CD14-positive monocyte (primary cell): Measurements from ENCODE around the gene ATL1. TPM values are rescaled to one million over a fixed set of nuclear protein-coding genes. Genes with fewer than 3 reads are reported as not detected.

ENCODE experiments used
- DNase-seq, 3 donors: peaks; one replicate each; pipeline ENCODE4 v3.0.0-alpha.2; 2011 to 2022
- H2AFZ ChIP-seq: 2 replicates; pipeline ENCODE4 v1.6.0; 2012; ENCODE audit warnings: mild to moderate bottlenecking, low read depth, low read length, inconsistent platforms; ENCODE audit not compliant: insufficient read depth, poor library complexity, severe bottlenecking
- H3K27ac ChIP-seq, 2 donors: 1 replicate in 1 of 2; 2 replicates in 1 of 2; pipeline ENCODE4 v1.5.1; 2012 to 2013; ENCODE audit warnings: low read length in 2 of 2, control low read depth in 1 of 2, inconsistent platforms in 1 of 2, low read depth in 1 of 2, mild to moderate bottlenecking in 1 of 2
- H3K27me3 ChIP-seq, 2 donors: one replicate each; pipeline versions ENCODE4 v1.6.0 to v1.6.1; 2011 to 2013; ENCODE audit warnings: low read length in 2 of 2; ENCODE audit not compliant: control insufficient read depth in 2 of 2, insufficient read depth in 2 of 2
- H3K36me3 ChIP-seq, 2 donors: replicated peaks in 1 of 2; 1 replicate in 1 of 2; 2 replicates in 1 of 2; pipeline versions ENCODE4 v1.5.1 to v1.6.1; 2012 to 2013; ENCODE audit warnings: low read length in 2 of 2, control low read depth in 1 of 2, inconsistent platforms in 1 of 2, mild to moderate bottlenecking in 1 of 2; ENCODE audit not compliant: insufficient read depth in 2 of 2, control insufficient read depth in 1 of 2
- H3K4me1 ChIP-seq, 2 donors: 1 replicate in 1 of 2; 2 replicates in 1 of 2; pipeline versions ENCODE4 v1.5.1 to v1.6.1; 2012 to 2013; ENCODE audit warnings: low read length in 2 of 2, control low read depth in 1 of 2, inconsistent platforms in 1 of 2, mild to moderate bottlenecking in 1 of 2, moderate library complexity in 1 of 2; ENCODE audit not compliant: insufficient read depth in 2 of 2, control insufficient read depth in 1 of 2
- H3K4me2 ChIP-seq: replicated peaks from 2 replicates; pipeline ENCODE3; 2012; ENCODE audit warnings: low read length, moderate library complexity, mild to moderate bottlenecking; ENCODE audit not compliant: poor library complexity, severe bottlenecking; ENCODE audit errors: extremely low read depth
- H3K4me3 ChIP-seq, 3 experiments: fragments of 200-600 bp in 1 of 3; sonication (generic) in 1 of 3; replicated peaks in 1 of 3; 1 replicate in 2 of 3; 2 replicates in 1 of 3; pipeline ENCODE4 v1.5.1; 2011 to 2013; ENCODE audit warnings: low read length in 3 of 3, mild to moderate bottlenecking in 3 of 3, control low read depth in 2 of 3, low read depth in 2 of 3, inconsistent platforms in 1 of 3, moderate library complexity in 1 of 3
- H3K79me2 ChIP-seq: 2 replicates; pipeline ENCODE4 v1.6.0; 2012; ENCODE audit warnings: mild to moderate bottlenecking, control low read depth, inconsistent platforms, low read length, moderate library complexity; ENCODE audit not compliant: insufficient read depth
- H3K9ac ChIP-seq: 2 replicates; pipeline ENCODE4 v1.6.0; 2017; ENCODE audit warnings: low read length, mild to moderate bottlenecking; ENCODE audit not compliant: insufficient read depth, poor library complexity, severe bottlenecking
- H3K9me3 ChIP-seq, 2 donors: replicated peaks in 1 of 2; 1 replicate in 1 of 2; 2 replicates in 1 of 2; pipeline versions ENCODE4 v1.5.1 to v1.6.1; 2012 to 2013; ENCODE audit warnings: low read length in 2 of 2, control low read depth in 1 of 2; ENCODE audit not compliant: control insufficient read depth in 1 of 2, insufficient read depth in 1 of 2
- H4K20me1 ChIP-seq: 2 replicates; pipeline ENCODE4 v1.6.0; 2012; ENCODE audit warnings: mild to moderate bottlenecking, low read length, control low read depth, moderate library complexity; ENCODE audit not compliant: insufficient read depth
- H3K27ac Mint-ChIP-seq, 7 donors: one replicate each; pipeline ENCODE4 v1.8.0; 2020; ENCODE audit warnings: mild to moderate bottlenecking in 7 of 7, mixed read lengths in 7 of 7, moderate library complexity in 6 of 7, inconsistent platforms in 2 of 7
- H3K27me3 Mint-ChIP-seq, 3 donors: one replicate each; pipeline ENCODE4 v1.8.0; 2021 to 2022; ENCODE audit warnings: low read depth in 3 of 3, mild to moderate bottlenecking in 3 of 3, mixed read lengths in 3 of 3, moderate library complexity in 3 of 3, inconsistent platforms in 1 of 3
- H3K36me3 Mint-ChIP-seq, 2 donors: one replicate each; pipeline ENCODE4 v1.8.0; 2020; ENCODE audit warnings: mixed read lengths in 2 of 2, inconsistent platforms in 1 of 2, mild to moderate bottlenecking in 1 of 2
- H3K4me1 Mint-ChIP-seq: one replicate; pipeline ENCODE4 v1.8.0; 2020; ENCODE audit warnings: mild to moderate bottlenecking, mixed read lengths
- H3K4me3 Mint-ChIP-seq, 2 donors: one replicate each; pipeline ENCODE4 v1.8.0; 2020; ENCODE audit warnings: mild to moderate bottlenecking in 2 of 2, mixed read lengths in 2 of 2, moderate library complexity in 1 of 2
- H3K9me3 Mint-ChIP-seq, 7 donors: one replicate each; pipeline ENCODE4 v1.8.0; 2020 to 2022; ENCODE audit warnings: mixed read lengths in 7 of 7, mild to moderate bottlenecking in 6 of 7, moderate library complexity in 6 of 7, inconsistent platforms in 2 of 7
- CTCF ChIP-seq: fragments of 200-600 bp; IDR thresholded peaks from one replicate; pipeline ENCODE4 v1.8.0; 2022; ENCODE audit warnings: antibody characterized with exemption, mild to moderate bottlenecking
- WGBS: methylation state at CpG from one replicate; pipeline ENCODE4 v1.1.5; 2013; ENCODE audit warnings: missing lambda C conversion rate; ENCODE audit not compliant: insufficient coverage; 5-methylcytosine and 5-hydroxymethylcytosine counted together
- intact Hi-C, 2 donors: fragments of 100-400 bp; cut with micrococcal nuclease; formaldehyde crosslinking; loops; one replicate each; pipeline versions ENCODE4 v1.15.0 to v1.15.1; 2023
- polyA plus RNA-seq, 3 donors: library from polyadenylated mRNA; depleted of rRNA in 1 of 3; unstranded in 2 of 3; stranded (reverse) in 1 of 3; fragments of 300-500 nt in 2 of 3; fragments of >200 nt in 1 of 3; fragmentation: Illumina TruSeq in 2 of 3; gene quantifications; 1 replicate in 2 of 3; 2 replicates in 1 of 3; pipeline ENCODE4 v1.2.3, GENCODE V29; 2012 to 2021

The ATL1 gene
- polyA plus RNA-seq, 3 donors = 0.36 to 1.1 (median 0.99) TPM

- Mint-ChIP-seq H3K9me3 (no peaks in the 10 kb centered on the region), H3K27ac (no peak overlapping the region), H3K27me3 (peaks cover 0 to 3% (median 1%) of the 10 kb centered on the region in 3 donors), H3K36me3 (no peaks in the 10 kb centered on the region), H3K4me3 (no peak overlapping the region), H3K4me1 (no peaks in the 10 kb centered on the region)
- no peaks in the 10 kb centered on the region for H4K20me1 ChIP-seq
- no peak overlapping the region for H3K4me2 ChIP-seq
- peak; percentile 40 for TF ChIP-seq CTCF
- H2AFZ ChIP-seq = no peak overlapping the region
- H3K27me3 ChIP-seq = no peaks in the 10 kb centered on the region
- no CpG with 5 or more reads among the region's 4 CpGs for WGBS
- H3K9me3 ChIP-seq = no peaks in the 10 kb centered on the region
- H3K9ac ChIP-seq = no peak overlapping the region
- no peaks in the 10 kb centered on the region for H3K36me3 ChIP-seq
- H3K4me3 ChIP-seq = no peak overlapping the region
- intact Hi-C loops = no loop called here
- H3K27ac ChIP-seq = no peak overlapping the region
- no peaks in the 10 kb centered on the region for H3K4me1 ChIP-seq
- peak in 1 of 3 donors; percentile 1 for DNase-seq
- H3K79me2 ChIP-seq = no peaks in the 10 kb centered on the region
Measured at GRCh38 chr14:50599700-50600444, 39.9 kb downstream of the ATL1 start.

DNA sequence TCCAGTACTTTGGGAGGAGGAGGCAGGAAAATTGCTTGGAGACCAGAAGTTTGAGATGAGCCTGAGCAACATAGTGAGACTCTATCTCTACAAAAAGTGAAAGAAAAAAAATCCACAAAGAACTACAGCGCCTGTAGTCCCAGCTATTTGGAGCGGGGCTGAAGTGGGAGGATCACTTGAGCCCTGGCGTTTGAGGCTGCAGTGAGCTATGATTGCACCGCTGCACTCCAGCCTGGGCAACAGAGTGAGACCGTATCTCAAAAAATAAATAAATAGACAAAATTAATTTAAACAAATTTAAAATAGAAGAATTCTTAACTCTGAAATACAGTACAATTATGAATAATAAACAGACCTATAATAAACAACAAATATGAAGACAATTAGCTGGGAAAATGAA is 40.9 kb downstream of the ATL1 start:
- Mint-ChIP-seq H3K9me3 (no peaks in the 10 kb centered on the region), H3K27me3 (peaks cover 0 to 3% (median 1%) of the 10 kb centered on the region in 3 donors), H3K36me3 (no peaks in the 10 kb centered on the region), H3K4me1 (no peaks in the 10 kb centered on the region), H3K4me3 (no peak overlapping the region), H3K27ac (no peak overlapping the region)
- intact Hi-C loops = no loop called here
- no peak overlapping the region for H3K27ac ChIP-seq
- H3K27me3 ChIP-seq = no peaks in the 10 kb centered on the region
- no peaks in the 10 kb centered on the region for H3K4me1 ChIP-seq
- no peak overlapping the region for H3K9ac ChIP-seq
- WGBS = no CpG with 5 or more reads among the region's 5 CpGs
- H4K20me1 ChIP-seq = no peaks in the 10 kb centered on the region
- no peaks in the 10 kb centered on the region for H3K9me3 ChIP-seq
- DNase-seq = no peak
- no peak overlapping the region for H3K4me2 ChIP-seq
- no peaks in the 10 kb centered on the region for H3K79me2 ChIP-seq
- H2AFZ ChIP-seq = no peak overlapping the region
- no peak overlapping the region for H3K4me3 ChIP-seq
- H3K36me3 ChIP-seq = no peaks in the 10 kb centered on the region
- no peak for TF ChIP-seq CTCF
